CD4-positive, alpha-beta T cell (primary cell): ENCODE results near the gene HIPK4. TPM values are rescaled to one million over a fixed set of nuclear protein-coding genes. Genes with fewer than 3 reads are reported as not detected.

Experiments used
- ATAC-seq: fragments of 200-7000 bp; cut with Tn5 transposase; one replicate; pipeline ENCODE4 v1.10.0; 2022; ENCODE audit warnings: mild to moderate bottlenecking; ENCODE audit not compliant: poor library complexity
- CTCF ChIA-PET: fragments of 350-600 bp; sonication (Branson Sonifier 250); formaldehyde crosslinking; loops from one replicate; lab custom pipeline; 2021; ENCODE audit warnings: antibody characterized with exemption, inconsistent platforms; lab: Charles Lee
- POLR2A ChIA-PET: fragments of 350-600 bp; sonication (Branson Sonifier 250); formaldehyde crosslinking; loops from one replicate; lab custom pipeline; 2021; ENCODE audit warnings: antibody characterized with exemption, inconsistent platforms; lab: Charles Lee
- DNase-seq, 14 experiments: peaks; one replicate each; pipeline ENCODE4 v3.0.0-alpha.2; 2013 to 2020; ENCODE audit warnings: mixed read lengths in 2 of 14
- H3K27ac ChIP-seq, 2 donors: one replicate each; pipeline versions ENCODE4 v1.5.1 to v1.7.0; 2013; ENCODE audit warnings: low read length in 2 of 2, low read depth in 1 of 2, mild to moderate bottlenecking in 1 of 2
- H3K27me3 ChIP-seq, 2 experiments: 1 replicate in 1 of 2; 2 replicates in 1 of 2; pipeline versions ENCODE4 v1.6.1 to v1.7.0; 2013; ENCODE audit warnings: low read length in 2 of 2, control low read depth in 1 of 2, mild to moderate bottlenecking in 1 of 2, moderate library complexity in 1 of 2; ENCODE audit not compliant: insufficient read depth in 2 of 2, control insufficient read depth in 1 of 2
- H3K36me3 ChIP-seq: one replicate; pipeline ENCODE4 v1.6.1; 2013; ENCODE audit warnings: low read length, control low read depth; ENCODE audit not compliant: insufficient read depth
- H3K4me1 ChIP-seq: one replicate; pipeline ENCODE4 v1.6.1; 2013; ENCODE audit warnings: low read length, control low read depth; ENCODE audit not compliant: insufficient read depth
- H3K4me3 ChIP-seq: one replicate; pipeline ENCODE4 v1.5.1; 2013; ENCODE audit warnings: mild to moderate bottlenecking, low read length, moderate library complexity
- H3K9me3 ChIP-seq, 2 experiments: 1 replicate in 1 of 2; 2 replicates in 1 of 2; pipeline versions ENCODE4 v1.6.1 to v1.7.0; 2013; ENCODE audit warnings: low read length in 2 of 2, mild to moderate bottlenecking in 2 of 2, control low read depth in 1 of 2, moderate library complexity in 1 of 2; ENCODE audit not compliant: control insufficient read depth in 1 of 2, insufficient read depth in 1 of 2
- H3K27ac Mint-ChIP-seq: one replicate; pipeline ENCODE4 v1.8.0; 2020; ENCODE audit warnings: mixed read lengths
- H3K27me3 Mint-ChIP-seq: one replicate; pipeline ENCODE4 v1.8.0; 2021; ENCODE audit warnings: mixed read lengths
- H3K36me3 Mint-ChIP-seq: one replicate; pipeline ENCODE4 v1.8.0; 2021; ENCODE audit warnings: low read depth, mixed read lengths
- H3K4me1 Mint-ChIP-seq: one replicate; pipeline ENCODE4 v1.8.0; 2021; ENCODE audit warnings: low read depth, mixed read lengths
- H3K4me3 Mint-ChIP-seq: one replicate; pipeline ENCODE4 v1.8.0; 2020; ENCODE audit warnings: mild to moderate bottlenecking, mixed read lengths
- H3K9me3 Mint-ChIP-seq: one replicate; pipeline ENCODE4 v1.8.0; 2020; ENCODE audit warnings: mixed read lengths
- CTCF ChIP-seq: fragments of 200-600 bp; IDR thresholded peaks from one replicate; pipeline ENCODE4 v1.8.0; 2022; ENCODE audit warnings: antibody characterized with exemption, mild to moderate bottlenecking
- intact Hi-C, 2 experiments: fragments of 100-400 bp; cut with DNase I in 1 of 2; cut with micrococcal nuclease in 1 of 2; formaldehyde crosslinking; loops; one replicate each; pipeline versions ENCODE4 v1.15.1 to v1.9.0; 2023 to 2025; cut with DNase I, micrococcal nuclease
- total RNA-seq, 174 experiments: library from RNA in 2 of 174; stranded (reverse) in 2 of 174; gene quantifications; one replicate each; pipeline ENCODE4 v1.2.3 and lab custom pipeline; 2021 to 2026

HIPK4 gene
- total RNA-seq, 2 experiments from 2014 or later = 0.08 to 0.11 TPM

- intact Hi-C loops = no loop called here
- ChIA-PET CTCF (no interaction called here), POLR2A (no interaction called here)
- Histone ChIP-seq H3K4me1 (no peaks in the 10 kb centered on the region), H3K9me3 (no peaks in the 10 kb centered on the region), H3K4me3 (no peak overlapping the region), H3K27ac (no peak overlapping the region), H3K36me3 (peaks cover 6% of the 10 kb centered on the region), H3K27me3 (no peaks in the 10 kb centered on the region)
- ATAC-seq (no peak), DNase-seq (no peak)
- Mint-ChIP-seq H3K27ac (no peak overlapping the region), H3K27me3 (no peaks in the 10 kb centered on the region), H3K36me3 (peaks cover 12% of the 10 kb centered on the region), H3K4me1 (no peaks in the 10 kb centered on the region), H3K4me3 (no peak overlapping the region), H3K9me3 (no peaks in the 10 kb centered on the region)
- TF ChIP-seq CTCF = no peak
These were observed 9.6 kb downstream of the HIPK4 start for GRCh38 chr19:40380199-40381037.

- POLR2A ChIA-PET = no interaction called here
- H3K27ac Mint-ChIP-seq = no peak overlapping the region
These were observed 10.4 kb downstream of the HIPK4 start for GRCh38 chr19:40379446-40380198.

GRCh38 chr19:40378509-40378908, 11.5 kb downstream of the HIPK4 start:
- Histone ChIP-seq H3K4me3 (no peak overlapping the region), H3K36me3 (peaks cover 12% of the 10 kb centered on the region), H3K27me3 (no peaks in the 10 kb centered on the region), H3K9me3 (no peaks in the 10 kb centered on the region), H3K27ac (no peak overlapping the region), H3K4me1 (peaks cover 4% of the 10 kb centered on the region)
- no peak overlapping the region for H3K27ac Mint-ChIP-seq
- peaks cover 22% of the 10 kb centered on the region for H3K36me3 Mint-ChIP-seq
- no peak overlapping the region for H3K4me3 Mint-ChIP-seq
- ATAC-seq (no peak), DNase-seq (no peak)
- intact Hi-C loops = loop anchor here in 1 of 2 experiments (5.0 kb wide), 1 partner anchor 61 kb away; no protein-coding TSS in a partner anchor
- H3K4me1 Mint-ChIP-seq = peaks cover 9% of the 10 kb centered on the region
- H3K27me3 Mint-ChIP-seq = no peaks in the 10 kb centered on the region
- no peak for TF ChIP-seq CTCF
- ChIA-PET POLR2A (no interaction called here), CTCF (no interaction called here)
- H3K9me3 Mint-ChIP-seq = no peaks in the 10 kb centered on the region

More at GRCh38 chr19:40379446-40380198, 10.4 kb downstream of the HIPK4 start:
- Histone ChIP-seq H3K4me3 (no peak overlapping the region), H3K36me3 (peaks cover 6% of the 10 kb centered on the region), H3K4me1 (peaks cover 2% of the 10 kb centered on the region), H3K27ac (no peak overlapping the region), H3K9me3 (no peaks in the 10 kb centered on the region), H3K27me3 (no peaks in the 10 kb centered on the region)
- H3K9me3 Mint-ChIP-seq = no peaks in the 10 kb centered on the region
- no peak for DNase-seq
- no peaks in the 10 kb centered on the region for H3K27me3 Mint-ChIP-seq
- intact Hi-C loops = loop anchor here in 1 of 2 experiments (5.0 kb wide), 1 partner anchor 62 kb away; no protein-coding TSS in a partner anchor
- peaks cover 18% of the 10 kb centered on the region for H3K36me3 Mint-ChIP-seq
- TF ChIP-seq CTCF = no peak
- no peak for ATAC-seq
- H3K4me3 Mint-ChIP-seq = no peak overlapping the region
- CTCF ChIA-PET = no interaction called here
- H3K4me1 Mint-ChIP-seq = peaks cover 3% of the 10 kb centered on the region
